Eye (tissue), 1 donor: Measurements from ENCODE around the gene PIEZO1.

Experiments used
- DNase-seq: peaks from one replicate; pipeline ENCODE4 v3.0.0-alpha.2; 2015

PIEZO1 gene

DNA sequence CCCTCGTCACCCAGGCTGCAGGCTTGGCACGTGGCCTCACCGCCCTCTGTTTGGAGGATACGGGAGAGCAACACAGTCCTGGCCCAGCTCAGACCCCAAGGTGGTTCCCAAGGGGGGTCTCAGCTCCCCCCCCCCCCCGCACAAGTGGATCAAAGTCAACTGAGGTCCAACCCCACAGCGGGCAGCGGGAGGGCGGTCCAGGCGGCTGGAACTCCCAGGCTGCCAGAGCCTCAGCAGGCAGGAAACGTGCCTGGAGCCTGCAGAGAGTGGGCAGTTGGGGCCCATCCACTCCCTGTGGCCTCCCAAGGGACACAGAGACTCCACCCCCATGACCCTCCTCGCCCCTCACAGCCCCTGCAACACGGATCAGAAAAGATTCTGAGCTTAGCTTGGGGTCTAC, 36.7 kb downstream of the PIEZO1 start:
- no peak for DNase-seq

DNA sequence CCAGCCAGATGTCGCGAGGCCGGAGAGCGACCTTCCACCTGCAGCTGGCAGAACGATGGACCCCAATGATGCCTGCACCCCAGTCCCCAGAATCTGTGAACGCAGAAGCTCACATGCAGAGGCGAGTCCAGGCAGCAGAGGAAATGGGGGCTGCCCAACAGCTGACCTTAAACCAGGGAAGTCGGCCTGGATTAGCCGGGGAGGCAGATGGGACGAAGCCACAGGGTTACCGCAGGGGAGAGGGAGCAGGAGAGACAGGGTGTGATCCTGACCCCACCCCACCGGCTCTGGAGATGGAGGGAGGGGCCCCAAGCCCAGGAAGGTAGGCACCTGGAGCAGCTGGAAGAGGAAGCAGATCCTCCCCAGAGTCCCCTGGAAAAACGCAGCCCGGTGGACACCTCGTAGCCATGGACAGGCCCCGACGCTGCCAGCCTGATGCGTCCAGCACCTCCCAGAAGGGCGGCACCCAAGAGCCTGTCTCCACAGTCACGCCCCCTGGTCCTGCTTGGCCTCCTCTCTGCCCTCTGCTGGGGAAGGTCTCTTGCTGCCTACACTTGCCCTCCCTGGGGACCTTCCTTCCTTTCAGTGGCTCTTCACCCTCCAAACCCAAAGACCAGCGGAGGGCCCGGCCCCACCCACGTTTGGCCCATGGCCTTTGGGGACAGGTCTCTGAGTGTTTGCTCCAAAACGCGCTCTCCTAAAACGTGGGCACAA, 37.3 kb downstream of the PIEZO1 start:
- no peak for DNase-seq

GRCh38 chr16:88746506-88746905, 38.5 kb downstream of the PIEZO1 start:
- DNase-seq: peak; percentile 36

- peak; percentile 30 for DNase-seq
Observed at GRCh38 chr16:88744577-88745521, 40.2 kb downstream of the PIEZO1 start.

- peak; percentile 88 for DNase-seq
Observed at GRCh38 chr16:88743693-88744576, 41.1 kb downstream of the PIEZO1 start.

DNA sequence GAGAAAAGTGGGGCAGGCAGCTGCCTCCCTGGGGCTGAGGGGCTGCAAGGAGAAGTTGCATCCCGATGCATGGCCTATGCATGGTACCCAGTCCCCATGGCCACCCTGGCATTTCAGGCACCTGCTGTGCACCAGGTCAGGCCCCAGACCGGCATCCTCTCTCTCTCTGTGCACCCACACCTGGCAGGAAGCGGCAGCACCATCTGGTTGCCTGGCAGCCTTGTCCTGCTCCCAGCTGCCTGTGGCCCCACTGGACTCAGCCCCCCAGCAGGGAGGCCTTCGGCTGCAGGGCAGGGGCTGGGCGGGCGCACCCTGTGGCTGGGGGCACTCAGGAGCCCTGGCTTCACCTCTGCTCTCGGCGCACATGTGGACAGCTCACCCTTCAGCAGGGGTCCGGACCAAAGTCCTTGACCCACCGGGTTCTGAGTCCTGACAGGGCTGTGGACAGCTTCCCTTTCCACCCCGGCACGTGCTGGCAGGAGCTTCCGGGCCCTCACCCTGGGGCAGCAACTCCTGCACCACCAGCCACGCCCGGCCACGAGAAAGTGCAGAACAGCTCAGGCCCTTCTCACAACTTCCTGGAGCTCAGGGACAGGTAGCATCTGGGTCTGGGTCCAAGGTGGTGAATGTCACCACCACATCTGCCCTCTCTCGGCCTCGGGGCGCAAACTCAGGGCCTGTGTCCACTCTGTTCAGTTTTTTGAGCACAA, 42.0 kb downstream of the PIEZO1 start:
- no peak for DNase-seq

DNA sequence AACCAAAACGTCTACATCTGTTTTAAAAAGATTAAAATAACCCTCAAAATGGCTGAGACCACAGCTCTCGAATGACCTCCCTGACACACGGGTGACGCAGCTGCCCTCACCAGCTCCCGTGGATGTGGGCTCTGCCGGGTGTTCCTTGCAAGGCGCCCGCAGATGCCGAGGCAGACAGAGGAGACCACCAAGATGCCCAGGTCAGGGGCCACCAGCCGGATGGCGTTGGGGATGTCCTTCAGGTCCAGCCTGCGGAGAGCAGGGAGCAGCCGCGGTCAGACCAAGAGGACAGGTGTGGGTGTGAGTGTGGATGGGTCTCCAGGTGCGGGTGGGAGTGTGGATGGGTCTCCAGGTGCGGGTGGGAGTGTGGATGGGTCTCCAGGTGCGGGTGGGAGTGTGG, 43.7 kb downstream of the PIEZO1 start:
- DNase-seq: no peak

DNA sequence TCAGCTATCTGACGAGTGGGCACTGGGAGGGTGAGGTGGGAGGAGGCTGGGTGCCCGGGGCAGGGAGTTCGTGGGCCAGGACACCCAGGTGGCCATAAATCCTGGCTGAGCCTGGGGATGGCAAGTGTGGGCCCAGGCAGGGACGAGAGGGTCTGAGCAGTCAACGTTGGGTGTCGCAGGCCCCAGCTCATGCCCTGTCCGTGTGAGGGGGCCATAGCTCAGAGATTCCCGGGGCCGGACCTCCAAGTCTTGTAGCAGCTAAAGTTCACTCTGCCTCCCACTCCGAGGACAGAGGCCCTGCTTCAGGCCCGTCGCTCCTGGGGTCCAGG, 44.3 kb downstream of the PIEZO1 start:
- no peak for DNase-seq

- no peak for DNase-seq
Observed at GRCh38 chr16:88739977-88740726, 44.9 kb downstream of the PIEZO1 start.

- no peak for DNase-seq
Observed at GRCh38 chr16:88739139-88739976, 45.7 kb downstream of the PIEZO1 start.

- DNase-seq: no peak
Observed at GRCh38 chr16:88738151-88739084, 46.6 kb downstream of the PIEZO1 start.

- peak; percentile 79 for DNase-seq
Observed at GRCh38 chr16:88737298-88738150, 47.5 kb downstream of the PIEZO1 start.

- DNase-seq: no peak
Observed at GRCh38 chr16:88736496-88736895, 48.5 kb downstream of the PIEZO1 start.

GRCh38 chr16:88736088-88736487, 48.9 kb downstream of the PIEZO1 start:
- no peak for DNase-seq

DNA sequence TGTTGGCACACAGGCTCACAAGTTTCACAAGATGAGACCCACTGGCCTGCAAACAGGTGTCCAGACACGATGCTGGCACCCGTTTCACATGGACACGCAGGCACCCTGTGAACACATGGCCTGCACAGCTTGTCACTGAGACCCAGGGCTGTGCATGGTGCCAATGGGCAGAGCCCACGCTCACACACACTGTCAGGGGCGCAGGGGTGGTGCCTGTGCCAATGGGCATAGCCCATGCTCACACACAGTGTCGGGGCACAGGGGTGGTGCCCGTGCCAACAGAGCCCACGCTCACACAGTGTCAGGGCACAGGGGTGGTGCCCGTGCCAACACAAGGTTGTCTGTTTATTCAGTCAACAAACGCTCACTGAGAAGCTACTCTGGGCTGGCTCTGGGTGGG, 49.4 kb downstream of the PIEZO1 start:
- DNase-seq: no peak

DNA sequence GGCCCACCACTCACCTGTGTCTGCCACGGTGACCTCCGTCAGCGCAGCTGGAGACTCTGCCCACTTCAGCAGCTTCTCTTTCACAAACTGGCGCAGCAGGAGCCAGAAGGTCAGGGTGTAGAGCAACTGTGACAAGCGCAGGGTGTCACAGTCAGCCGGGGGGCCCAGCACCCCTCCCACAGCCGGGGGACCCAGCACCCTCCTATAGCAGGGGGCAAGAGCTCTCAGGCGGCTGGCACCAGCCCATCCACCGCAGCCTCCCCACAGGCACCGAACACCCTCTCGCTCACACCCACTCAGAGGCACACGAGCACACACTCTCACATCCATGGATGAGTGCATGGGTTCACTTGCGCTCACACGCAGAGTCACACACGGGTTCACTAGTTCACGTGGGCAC, 49.9 kb downstream of the PIEZO1 start:
- DNase-seq: no peak

DNA sequence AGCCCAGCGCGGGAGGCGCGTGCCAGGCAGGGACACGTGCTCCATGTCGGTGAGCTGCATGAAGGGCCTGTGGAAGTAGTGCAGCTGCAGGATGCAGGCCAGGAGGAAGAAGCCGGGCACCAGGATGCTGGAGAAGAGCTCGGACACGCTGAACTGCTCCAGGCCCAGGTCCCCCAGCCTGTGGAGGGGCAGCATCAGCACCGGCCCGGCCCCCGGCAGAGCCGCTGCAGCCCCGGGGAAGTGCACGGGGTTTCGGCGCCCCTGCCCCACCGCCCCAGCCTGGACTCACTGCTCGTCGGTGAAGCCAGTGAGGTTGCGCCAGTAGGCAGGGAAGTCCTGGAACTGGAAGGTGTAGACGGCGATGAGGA, 50.7 kb downstream of the PIEZO1 start:
- DNase-seq: no peak

GRCh38 chr16:88733630-88734360, 51.2 kb downstream of the PIEZO1 start:
- no peak for DNase-seq
